Keratinocyte (primary cell): ENCODE measurements around the gene GNS.

Experiments
- EZH2 ChIP-seq: IDR thresholded peaks from one replicate; pipeline ENCODE4 v1.6.1; 2012; ENCODE audit warnings: inconsistent platforms, mild to moderate bottlenecking, low read length, moderate library complexity
- TF ChIP-seq, protein P1 (sequence below), 3 experiments: IDR thresholded peaks in 1 of 3; conservative IDR thresholded peaks in 1 of 3; optimal IDR thresholded peaks in 1 of 3; 2 replicates in 2 of 3; 3 replicates in 1 of 3; pipeline versions ENCODE3 to v1.5.1; 2011; ENCODE audit warnings: low read length in 3 of 3, mild to moderate bottlenecking in 3 of 3, moderate library complexity in 2 of 3, control low read depth in 1 of 3, inconsistent platforms in 1 of 3; ENCODE audit not compliant: insufficient read depth in 2 of 3; ENCODE audit errors: extremely low read depth in 1 of 3

DNA sequence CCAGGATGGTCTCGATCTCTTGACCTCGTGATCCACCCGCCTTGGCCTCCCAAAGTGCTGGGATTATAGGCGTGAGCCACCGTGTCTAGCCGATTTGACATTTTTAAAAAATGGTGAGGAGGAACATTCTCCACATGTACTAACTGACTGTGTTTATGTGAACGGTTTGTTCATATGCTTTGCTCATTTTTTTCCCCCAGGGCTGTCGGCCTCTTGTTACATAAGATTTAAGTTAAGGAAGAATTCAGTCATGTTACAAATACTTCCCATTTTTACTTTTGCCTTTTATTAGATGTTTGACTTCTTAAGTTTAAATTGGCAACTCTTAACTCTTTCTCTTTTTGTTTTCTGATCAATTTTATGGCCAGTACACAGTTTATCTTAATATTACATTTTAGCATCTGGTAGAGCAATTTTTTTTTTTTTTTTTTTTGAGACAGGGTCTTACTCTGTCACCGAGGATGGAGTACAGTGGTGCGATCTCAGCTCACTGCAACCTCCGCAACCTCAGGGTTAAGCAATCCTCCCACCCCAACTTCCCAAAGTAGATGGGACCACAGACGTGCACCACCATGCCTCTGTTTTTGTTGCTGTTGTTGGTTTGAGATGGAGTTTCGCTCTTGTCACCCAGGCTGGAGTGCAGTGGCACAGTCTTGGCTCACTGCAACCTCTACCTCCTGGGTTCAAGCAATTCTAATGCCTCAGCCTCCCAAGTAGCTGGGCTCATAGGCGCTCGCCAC is 9.6 kb downstream of the GNS start:
- no peak for TF ChIP-seq EZH2
- TF ChIP-seq, protein P1, sequence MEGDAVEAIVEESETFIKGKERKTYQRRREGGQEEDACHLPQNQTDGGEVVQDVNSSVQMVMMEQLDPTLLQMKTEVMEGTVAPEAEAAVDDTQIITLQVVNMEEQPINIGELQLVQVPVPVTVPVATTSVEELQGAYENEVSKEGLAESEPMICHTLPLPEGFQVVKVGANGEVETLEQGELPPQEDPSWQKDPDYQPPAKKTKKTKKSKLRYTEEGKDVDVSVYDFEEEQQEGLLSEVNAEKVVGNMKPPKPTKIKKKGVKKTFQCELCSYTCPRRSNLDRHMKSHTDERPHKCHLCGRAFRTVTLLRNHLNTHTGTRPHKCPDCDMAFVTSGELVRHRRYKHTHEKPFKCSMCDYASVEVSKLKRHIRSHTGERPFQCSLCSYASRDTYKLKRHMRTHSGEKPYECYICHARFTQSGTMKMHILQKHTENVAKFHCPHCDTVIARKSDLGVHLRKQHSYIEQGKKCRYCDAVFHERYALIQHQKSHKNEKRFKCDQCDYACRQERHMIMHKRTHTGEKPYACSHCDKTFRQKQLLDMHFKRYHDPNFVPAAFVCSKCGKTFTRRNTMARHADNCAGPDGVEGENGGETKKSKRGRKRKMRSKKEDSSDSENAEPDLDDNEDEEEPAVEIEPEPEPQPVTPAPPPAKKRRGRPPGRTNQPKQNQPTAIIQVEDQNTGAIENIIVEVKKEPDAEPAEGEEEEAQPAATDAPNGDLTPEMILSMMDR (optimal IDR thresholded peaks at IDR 0.05 in 1 of 3, IDR thresholded peaks at IDR 0.05 in 1 of 3, conservative IDR thresholded peaks at IDR 0.05 in 1 of 3; ENCODE audit: extremely low read depth in 1 of 3, insufficient read depth in 2 of 3, low read length in 3 of 3) = no peak
